Measurements from ENCODE around the gene SYCP2. TPM values are rescaled to one million over a fixed set of nuclear protein-coding genes. Genes with fewer than 3 reads are reported as not detected.
A peak's percentile ranks its signal among the peaks of the same experiment; 100 is the strongest.

SYCP2 gene
- total RNA-seq, 1 experiment from 2014 or later, result 0.70 TPM

GRCh38 chr20:59818911-59819310, 114.5 kb downstream of the SYCP2 start:
- no peaks in the 10 kb centered on the region for H4K20me1 ChIP-seq (ENCODE audit: control insufficient read depth, insufficient read depth, insufficient read length)
- H3K4me1 Mint-ChIP-seq, result peaks cover 6 to 11% of the 10 kb centered on the region in 2 experiments
- H3K4me2 ChIP-seq (ENCODE audit: insufficient read depth, insufficient read length, low read length), result no peak overlapping the region
- H3K36me3 Mint-ChIP-seq (ENCODE audit: insufficient read depth in 1 of 3, low read depth in 3 of 3), result no peaks in the 10 kb centered on the region
- H3K79me2 ChIP-seq (ENCODE audit: insufficient read depth, low read length), result no peaks in the 10 kb centered on the region
- no peak overlapping the region for H3K23ac ChIP-seq (ENCODE audit: insufficient read length, low read depth, low read length)
- no peak overlapping the region for H4K91ac ChIP-seq (ENCODE audit: insufficient read length, low read depth, low read length)
- H2BK15ac ChIP-seq (ENCODE audit: low read depth, low read length), result no peak overlapping the region
- no peak overlapping the region for H2AK5ac ChIP-seq (ENCODE audit: insufficient read length, low read length)
- no peaks in the 10 kb centered on the region for H3K4me1 ChIP-seq (ENCODE audit: insufficient read depth, low read length)
- no peak overlapping the region for H3K27ac ChIP-seq (ENCODE audit: insufficient read length, low read depth, low read length)
- DNase-seq, result peak; percentile 5
- H3K14ac ChIP-seq (ENCODE audit: insufficient read depth, low read length), result no peak overlapping the region
- no peak overlapping the region for H3K4ac ChIP-seq (ENCODE audit: low read depth, low read length)
- H4K8ac ChIP-seq (replicated peaks; ENCODE audit: insufficient read length, low read depth, low read length), result no peak overlapping the region
- no peak overlapping the region for H2BK120ac ChIP-seq (ENCODE audit: low read depth, low read length, poor library complexity, severe bottlenecking)
- TF ChIP-seq CTCF (conservative IDR thresholded peaks at IDR 0.05), result no peak
- peaks cover 24% of the 10 kb centered on the region for H3K27me3 Mint-ChIP-seq (ENCODE audit: low read depth)
- H3K27ac Mint-ChIP-seq, result no peak overlapping the region
- no peaks in the 10 kb centered on the region for H3K23me2 ChIP-seq (ENCODE audit: insufficient read length, low read depth, low read length, poor library complexity, severe bottlenecking)
- no peak overlapping the region for H2BK20ac ChIP-seq (ENCODE audit: low read depth, low read length, poor library complexity, severe bottlenecking)
- H3T11ph ChIP-seq (ENCODE audit: low read length), result no peak overlapping the region
- no peaks in the 10 kb centered on the region for H3K79me1 ChIP-seq (ENCODE audit: insufficient read depth, low read depth, low read length, poor library complexity, severe bottlenecking)
- no peak overlapping the region for H2BK5ac ChIP-seq (ENCODE audit: insufficient read length, low read length)
- H3K9me3 Mint-ChIP-seq, result peaks cover 0 to 21% of the 10 kb centered on the region in 2 experiments; a peak in 4 of 5 replicates
- WGBS (ENCODE audit: extremely low coverage, insufficient read length, low lambda C conversion rate), result 100% methylated on average over 1 of the region's 10 CpGs
- no peak overlapping the region for H2BK12ac ChIP-seq (ENCODE audit: insufficient read length, low read depth, low read length)
- H3K9ac ChIP-seq (ENCODE audit: extremely low read depth, insufficient read length, low read length), result no peak overlapping the region
- H3K9me3 ChIP-seq (ENCODE audit: control insufficient read depth, low read depth, low read length), result no peaks in the 10 kb centered on the region
- no peak overlapping the region for H4K5ac ChIP-seq (ENCODE audit: insufficient read length, low read depth, low read length)
- no peak overlapping the region for H3K56ac ChIP-seq (ENCODE audit: insufficient read length, low read depth, low read length)
- H2AFZ ChIP-seq (ENCODE audit: low read length), result no peak overlapping the region
- H3K27me3 ChIP-seq (ENCODE audit: insufficient read depth, low read length), result no peaks in the 10 kb centered on the region; the same call in 1 of the 2 replicates
- H3K18ac ChIP-seq (ENCODE audit: insufficient read length, low read depth, low read length), result no peak overlapping the region
- H3K4me3 Mint-ChIP-seq, result no peak overlapping the region

Data from H9 (cell line).